HG03457 (cell line): ENCODE measurements around the gene SPG11.

ENCODE experiments used
- ATAC-seq: cut with Tn5 transposase; IDR thresholded peaks from one replicate; pipeline ENCODE4 v1.9.1; 2021; ENCODE audit warnings: moderate number of reproducible peaks; ENCODE audit not compliant: unreplicated experiment

SPG11 gene

GRCh38 chr15:44623178-44623577 is 40.3 kb downstream of the SPG11 start:
- ATAC-seq, result no peak

GRCh38 chr15:44620081-44620480 is 43.4 kb downstream of the SPG11 start:
- no peak for ATAC-seq

- no peak for ATAC-seq
Measured at GRCh38 chr15:44616974-44617373, 46.5 kb downstream of the SPG11 start.

- no peak for ATAC-seq
Measured at GRCh38 chr15:44606740-44607139, 56.7 kb downstream of the SPG11 start.

DNA sequence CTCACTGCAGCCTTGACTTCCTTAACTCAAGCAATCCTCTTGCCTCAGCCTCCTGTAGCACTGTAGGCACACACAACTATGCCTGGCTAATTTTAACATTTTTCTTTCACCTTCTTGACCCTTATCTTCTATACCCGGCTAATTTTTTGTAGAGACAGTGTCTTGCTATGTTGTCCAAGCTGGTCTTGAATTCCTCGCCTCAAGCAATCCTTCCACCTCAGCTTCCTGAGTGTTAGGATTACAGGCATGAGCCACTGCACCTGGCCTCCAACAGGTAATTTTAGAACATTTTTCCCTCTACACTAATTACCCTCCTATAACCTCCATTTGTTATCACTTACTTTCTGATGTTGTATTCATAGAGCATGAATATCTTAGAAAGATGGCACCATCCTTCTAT is 60.3 kb downstream of the SPG11 start:
- no peak for ATAC-seq

DNA sequence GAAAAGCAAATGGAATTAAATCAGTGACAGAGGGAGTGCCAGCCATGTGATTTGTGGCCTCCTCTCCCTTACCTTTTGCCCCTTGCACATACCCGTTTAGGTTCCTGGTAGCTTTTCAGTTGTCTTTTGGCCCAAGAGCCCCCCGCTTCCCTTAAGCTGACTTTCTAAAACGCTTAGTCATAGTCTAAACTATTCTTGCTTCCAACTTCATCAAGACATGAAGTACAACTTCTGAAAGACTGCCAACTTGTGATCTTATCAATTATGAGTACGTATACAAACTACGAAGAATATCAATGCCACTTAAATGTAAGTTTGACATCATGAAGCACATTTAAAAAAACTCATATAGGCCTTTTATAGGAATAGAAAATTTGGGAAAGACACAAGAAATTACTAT is 64.6 kb downstream of the SPG11 start:
- no peak for ATAC-seq

DNA sequence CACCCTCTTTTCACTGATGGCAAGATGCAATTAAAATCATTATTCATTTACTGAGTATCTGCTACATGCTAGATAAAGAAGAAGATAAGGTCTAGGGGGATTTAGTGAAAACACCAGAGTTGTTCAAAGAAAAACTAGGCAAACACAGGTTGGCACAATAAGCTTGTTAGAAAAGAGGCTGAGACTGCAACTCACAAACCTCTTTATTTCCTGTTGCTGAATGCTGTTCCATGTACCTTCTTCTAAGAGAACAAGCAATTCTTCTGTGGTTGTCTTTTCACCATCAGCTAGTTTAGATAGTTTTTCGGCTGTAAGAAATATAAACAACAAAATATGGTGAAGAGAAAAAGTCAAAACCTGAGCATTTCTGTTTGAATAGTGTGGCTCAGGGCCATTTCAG is 65.4 kb downstream of the SPG11 start:
- ATAC-seq, result no peak

- ATAC-seq, result no peak
Measured at GRCh38 chr15:44596511-44597010, 66.9 kb downstream of the SPG11 start.

- no peak for ATAC-seq
Measured at GRCh38 chr15:44595656-44596510, 67.6 kb downstream of the SPG11 start.

- ATAC-seq, result no peak
Measured at GRCh38 chr15:44595246-44595645, 68.2 kb downstream of the SPG11 start.

GRCh38 chr15:44593042-44593736 is 70.3 kb downstream of the SPG11 start:
- ATAC-seq, result no peak

DNA sequence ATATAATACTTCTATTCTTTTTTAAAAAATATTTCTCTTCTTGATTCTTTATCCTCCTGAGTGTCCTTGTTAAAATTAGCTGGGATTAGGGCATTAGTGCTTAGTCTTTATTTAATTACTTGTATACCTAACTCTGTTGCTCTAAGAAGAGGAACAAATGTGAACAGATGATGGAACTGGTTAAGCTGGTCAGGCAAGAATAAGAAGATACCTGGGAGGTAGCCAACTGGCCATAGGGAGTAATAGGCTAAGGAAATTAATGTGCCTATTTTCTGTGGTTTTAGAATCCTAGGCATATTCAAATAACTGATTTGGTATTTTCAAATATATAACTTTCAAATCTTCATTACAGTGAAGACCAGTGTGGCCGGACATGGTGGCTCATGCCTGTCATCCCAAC is 72.1 kb downstream of the SPG11 start:
- ATAC-seq, result no peak

- no peak for ATAC-seq
Measured at GRCh38 chr15:44588541-44588940, 74.9 kb downstream of the SPG11 start.

DNA sequence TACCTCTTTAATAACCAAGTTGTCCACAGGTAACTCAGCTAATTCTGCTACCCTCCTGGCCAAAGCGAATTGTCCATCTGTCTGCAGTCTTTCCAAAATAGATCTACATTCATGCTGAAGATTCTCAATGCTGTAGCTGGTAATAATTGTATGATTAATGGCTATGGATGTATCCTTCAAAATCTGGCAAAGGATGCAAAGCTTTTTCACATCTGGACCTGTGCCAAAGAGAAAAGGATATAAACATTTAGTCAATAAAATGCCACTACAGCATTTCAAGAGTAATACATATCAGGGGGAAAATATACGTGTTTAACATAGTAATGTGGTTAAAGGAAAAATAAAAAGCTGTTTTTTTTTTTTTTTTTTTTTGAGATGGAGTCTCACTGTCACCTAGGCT is 77.8 kb downstream of the SPG11 start:
- ATAC-seq, result no peak

DNA sequence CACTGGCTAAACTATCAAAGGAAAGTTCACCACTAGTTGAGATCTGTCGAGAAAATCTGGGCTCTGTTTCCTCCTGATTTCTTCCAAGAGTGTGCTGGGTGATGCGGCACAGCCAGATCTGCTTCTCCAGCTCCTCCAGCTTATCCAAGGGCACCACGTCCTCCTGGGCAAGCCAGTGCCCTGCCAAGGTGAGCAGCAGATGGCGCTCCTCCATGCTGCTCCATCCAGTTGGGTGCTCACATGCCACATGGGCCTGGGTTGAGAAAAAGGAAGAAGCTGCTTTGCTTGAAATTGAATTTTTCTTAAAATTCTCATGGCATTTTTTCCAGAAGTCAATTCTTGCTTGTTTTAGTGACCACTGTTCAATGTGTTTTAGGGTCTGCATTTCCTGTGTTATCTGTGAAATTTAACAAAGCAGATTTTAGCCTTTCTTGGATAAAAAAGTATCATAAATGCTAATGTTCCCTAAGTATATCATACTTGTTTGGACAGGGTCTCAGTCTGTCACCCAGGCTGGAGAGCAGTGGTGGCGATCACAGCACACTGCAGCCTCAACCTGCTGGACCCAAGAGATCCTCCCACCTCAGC is 79.2 kb downstream of the SPG11 start:
- no peak for ATAC-seq

DNA sequence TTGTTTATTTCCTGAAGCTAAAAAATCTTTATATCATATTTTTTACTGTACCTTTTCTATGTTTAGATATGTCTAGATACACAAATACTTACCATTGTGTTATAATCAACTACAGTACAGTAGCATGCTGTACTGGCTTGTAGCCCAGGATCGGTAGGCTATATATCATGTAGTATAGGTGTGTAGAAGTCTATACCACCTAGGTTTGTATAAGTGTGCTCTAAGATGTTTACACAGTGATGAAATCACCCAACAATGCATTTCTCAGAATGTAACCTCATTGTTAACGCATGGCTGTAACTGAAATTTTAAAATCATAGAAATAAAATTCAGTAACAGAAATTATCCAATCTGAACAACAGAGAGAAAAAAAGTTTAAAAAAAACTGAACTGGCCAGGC is 83.4 kb downstream of the SPG11 start:
- no peak for ATAC-seq

DNA sequence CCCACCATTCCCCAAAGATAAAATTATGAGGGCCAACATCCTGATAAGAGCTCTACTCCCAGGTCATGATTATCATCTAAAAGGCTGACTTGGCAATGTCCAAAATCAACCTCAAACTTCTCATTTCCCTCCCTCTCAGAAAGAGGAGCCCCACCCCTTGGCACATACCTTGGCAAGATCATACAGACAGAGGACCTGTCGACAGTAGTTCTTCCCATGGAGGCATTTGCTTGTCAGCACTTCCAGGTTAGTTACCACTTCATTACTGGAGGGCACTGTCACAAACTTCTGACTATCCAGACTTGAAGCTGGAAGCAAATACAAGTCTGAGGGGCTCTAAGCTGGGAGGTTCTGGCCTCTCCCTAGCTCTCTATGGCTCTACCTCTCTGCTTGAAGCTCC is 88.7 kb downstream of the SPG11 start:
- no peak for ATAC-seq

- ATAC-seq, result no peak
Measured at GRCh38 chr15:44573386-44573785, 90.1 kb downstream of the SPG11 start.

DNA sequence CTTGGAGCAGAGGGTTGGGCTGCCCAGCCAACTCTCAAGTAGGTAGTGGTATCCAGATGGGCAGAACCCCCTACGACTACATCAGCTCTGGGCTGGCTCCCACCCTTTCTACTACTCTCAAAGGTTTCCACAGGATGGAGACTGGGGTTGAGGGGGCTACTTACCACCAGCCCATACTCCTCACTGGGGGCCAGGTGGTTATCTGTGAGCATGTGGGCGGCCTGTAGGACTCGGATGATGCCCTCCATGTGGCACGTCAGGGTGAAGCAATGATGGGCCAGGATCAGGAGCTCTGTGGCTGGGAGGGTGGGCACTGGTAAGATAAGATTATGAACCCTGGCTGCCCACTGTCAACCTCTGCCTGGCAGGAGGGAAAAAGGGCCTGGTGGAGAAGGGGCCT is 93.1 kb downstream of the SPG11 start:
- ATAC-seq, result no peak

GRCh38 chr15:44569316-44569715 is 94.1 kb downstream of the SPG11 start:
- ATAC-seq, result no peak

GRCh38 chr15:44568338-44568737 is 95.1 kb downstream of the SPG11 start:
- ATAC-seq, result no peak

GRCh38 chr15:44566155-44566540 is 97.3 kb downstream of the SPG11 start:
- ATAC-seq, result no peak
